ENCODE results near the gene ZCCHC7. TPM values are rescaled to one million over a fixed set of nuclear protein-coding genes. Genes with fewer than 3 reads are reported as not detected.

The ZCCHC7 gene
- total and polyA plus RNA-seq, 2 experiments from 2014 or later = 29.8 to 38.8 TPM

GRCh38 chr9:37128051-37128450 is 7.7 kb downstream of the ZCCHC7 start:
- Mint-ChIP-seq H3K36me3 (ENCODE audit: low read depth) (peaks cover 12% of the 10 kb centered on the region; the same call in 2 of the 3 replicates), H3K4me3 (no peak overlapping the region), H3K27ac (no peak overlapping the region), H3K4me1 (peaks cover 5% of the 10 kb centered on the region; the same call in 2 of the 3 replicates), H3K27me3 (ENCODE audit: insufficient read depth, low read depth, poor library complexity) (no peaks in the 10 kb centered on the region), H3K9me3 (no peaks in the 10 kb centered on the region)
- Histone ChIP-seq H3K4me3 (no peak overlapping the region), H3K79me2 (replicated peaks; ENCODE audit: insufficient read depth) (peaks cover 85% of the 10 kb centered on the region), H3K9me2 (ENCODE audit: insufficient read depth) (no peaks in the 10 kb centered on the region), H3K4me1 (ENCODE audit: insufficient read depth) (no peaks in the 10 kb centered on the region), H3K4me2 (no peak overlapping the region), H3K27me3 (ENCODE audit: insufficient read depth) (no peaks in the 10 kb centered on the region), H4K20me1 (replicated peaks; ENCODE audit: insufficient read depth) (peaks cover 24% of the 10 kb centered on the region; the same call in 1 of the 2 replicates), H2AFZ (no peak overlapping the region), H3K27ac (ENCODE audit: low read depth) (no peak overlapping the region), H3F3A (replicated peaks; ENCODE audit: low read depth) (no peaks in the 10 kb centered on the region; the same call in 1 of the 2 replicates), H3K36me3 (ENCODE audit: insufficient read depth) (peaks cover 7% of the 10 kb centered on the region; the same call in 1 of the 2 replicates)
- DNase-seq (ENCODE audit: low spot score) = no peak
- TF ChIP-seq EZH2 (IDR thresholded peaks at IDR 0.05; ENCODE audit: low read depth, unreplicated experiment) (no peak), ZNF331 (CRISPR knock-in tag; IDR thresholded peaks at IDR 0.05; ENCODE audit: low read depth) (no peak), POLR2AphosphoS5 (IDR thresholded peaks at IDR 0.05; ENCODE audit: low read depth) (no peak), CTCF (conservative IDR thresholded peaks at IDR 0.05; ENCODE audit: low read depth in 2 of 2) (no peak), ETS1 (IDR thresholded peaks at IDR 0.05) (no peak), ZNF462 (CRISPR knock-in tag; IDR thresholded peaks at IDR 0.05) (no peak), EZH2phosphoT487 (IDR thresholded peaks at IDR 0.05; ENCODE audit: unreplicated experiment) (no peak), CREB1 (CRISPR knock-in tag; IDR thresholded peaks at IDR 0.05; ENCODE audit: low read depth) (no peak)
- no peak for ATAC-seq
